Astrocyte (in vitro differentiated cells and primary cell): Measurements from ENCODE around the gene CDH13. TPM values are rescaled to one million over a fixed set of nuclear protein-coding genes. Genes with fewer than 3 reads are reported as not detected.

Experiments
- DNase-seq: peaks from one replicate; pipeline ENCODE4 v3.0.0-alpha.2; 2010; ENCODE audit warnings: low read depth
- FAIRE-seq: peaks from 2 replicates; lab custom pipeline; 2011; peaks lifted over from hg19 to GRCh38; lab: Jason Lieb, UNC
- H2AFZ ChIP-seq: 2 replicates; pipeline ENCODE4 v1.6.0; 2012; ENCODE audit warnings: low read depth, low read length, inconsistent platforms
- H3K27ac ChIP-seq: 2 replicates; pipeline ENCODE4 v1.5.1; 2011; ENCODE audit warnings: low read depth, low read length, inconsistent platforms
- H3K27me3 ChIP-seq: 2 replicates; pipeline ENCODE4 v1.6.0; 2011; ENCODE audit warnings: low read length, inconsistent platforms; ENCODE audit not compliant: insufficient read depth
- H3K36me3 ChIP-seq: 2 replicates; pipeline ENCODE4 v1.5.1; 2011; ENCODE audit warnings: low read length, inconsistent platforms; ENCODE audit not compliant: insufficient read depth
- H3K4me1 ChIP-seq: 2 replicates; pipeline ENCODE4 v1.5.1; 2011; ENCODE audit warnings: low read length, inconsistent platforms; ENCODE audit not compliant: insufficient read depth
- H3K4me2 ChIP-seq: 2 replicates; pipeline ENCODE4 v1.6.0; 2012; ENCODE audit warnings: low read length, inconsistent platforms
- H3K4me3 ChIP-seq: 2 replicates; pipeline ENCODE4 v1.5.1; 2011; ENCODE audit warnings: low read depth, mild to moderate bottlenecking, low read length, inconsistent platforms; ENCODE audit not compliant: insufficient read depth
- H3K79me2 ChIP-seq: 2 replicates; pipeline ENCODE4 v1.6.0; 2012; ENCODE audit warnings: mild to moderate bottlenecking, low read length, inconsistent platforms; ENCODE audit not compliant: insufficient read depth
- H3K9ac ChIP-seq: 2 replicates; pipeline ENCODE4 v1.6.0; 2012; ENCODE audit warnings: mild to moderate bottlenecking, low read length, inconsistent platforms
- H3K9me3 ChIP-seq: 2 replicates; pipeline ENCODE4 v1.5.1; 2012; ENCODE audit warnings: low read depth, mild to moderate bottlenecking, low read length, inconsistent platforms; ENCODE audit not compliant: insufficient read depth
- H4K20me1 ChIP-seq: 2 replicates; pipeline ENCODE4 v1.6.0; 2012; ENCODE audit warnings: low read length, inconsistent platforms; ENCODE audit not compliant: insufficient read depth
- H3K27ac Mint-ChIP-seq: one replicate; pipeline ENCODE4 v1.8.0; 2021; ENCODE audit warnings: mild to moderate bottlenecking, mixed read lengths; ENCODE audit not compliant: unreplicated experiment
- H3K27me3 Mint-ChIP-seq: one replicate; pipeline ENCODE4 v1.8.0; 2021; ENCODE audit warnings: low read depth, mixed read lengths; ENCODE audit not compliant: unreplicated experiment
- H3K36me3 Mint-ChIP-seq: one replicate; pipeline ENCODE4 v1.8.0; 2021; ENCODE audit warnings: low read depth, mixed read lengths; ENCODE audit not compliant: unreplicated experiment
- H3K4me1 Mint-ChIP-seq: one replicate; pipeline ENCODE4 v1.8.0; 2021; ENCODE audit warnings: low read depth, mixed read lengths; ENCODE audit not compliant: unreplicated experiment
- H3K4me3 Mint-ChIP-seq: one replicate; pipeline ENCODE4 v1.8.0; 2021; ENCODE audit warnings: mild to moderate bottlenecking, moderate library complexity, mixed read lengths; ENCODE audit not compliant: unreplicated experiment
- H3K9me3 Mint-ChIP-seq: one replicate; pipeline ENCODE4 v1.8.0; 2021; ENCODE audit warnings: mild to moderate bottlenecking, mixed read lengths; ENCODE audit not compliant: unreplicated experiment
- EZH2 ChIP-seq: IDR thresholded peaks from 2 replicates; pipeline ENCODE4 v1.6.1; 2012; ENCODE audit warnings: mild to moderate bottlenecking, low read length, inconsistent platforms; ENCODE audit not compliant: insufficient read depth
- total RNA-seq: library from RNA; stranded (reverse); gene quantifications from 2 replicates; pipeline ENCODE4 v1.2.1, GENCODE V29; 2021
- TF ChIP-seq, protein P1 (sequence below): IDR thresholded peaks from 2 replicates; pipeline ENCODE4 v1.5.1; 2011; ENCODE audit warnings: low read depth, mild to moderate bottlenecking, inconsistent platforms, low read length, moderate library complexity; ENCODE audit not compliant: insufficient read depth

Gene CDH13
- total RNA-seq, 1 donor from 2014 or later = 41.7 TPM

DNA sequence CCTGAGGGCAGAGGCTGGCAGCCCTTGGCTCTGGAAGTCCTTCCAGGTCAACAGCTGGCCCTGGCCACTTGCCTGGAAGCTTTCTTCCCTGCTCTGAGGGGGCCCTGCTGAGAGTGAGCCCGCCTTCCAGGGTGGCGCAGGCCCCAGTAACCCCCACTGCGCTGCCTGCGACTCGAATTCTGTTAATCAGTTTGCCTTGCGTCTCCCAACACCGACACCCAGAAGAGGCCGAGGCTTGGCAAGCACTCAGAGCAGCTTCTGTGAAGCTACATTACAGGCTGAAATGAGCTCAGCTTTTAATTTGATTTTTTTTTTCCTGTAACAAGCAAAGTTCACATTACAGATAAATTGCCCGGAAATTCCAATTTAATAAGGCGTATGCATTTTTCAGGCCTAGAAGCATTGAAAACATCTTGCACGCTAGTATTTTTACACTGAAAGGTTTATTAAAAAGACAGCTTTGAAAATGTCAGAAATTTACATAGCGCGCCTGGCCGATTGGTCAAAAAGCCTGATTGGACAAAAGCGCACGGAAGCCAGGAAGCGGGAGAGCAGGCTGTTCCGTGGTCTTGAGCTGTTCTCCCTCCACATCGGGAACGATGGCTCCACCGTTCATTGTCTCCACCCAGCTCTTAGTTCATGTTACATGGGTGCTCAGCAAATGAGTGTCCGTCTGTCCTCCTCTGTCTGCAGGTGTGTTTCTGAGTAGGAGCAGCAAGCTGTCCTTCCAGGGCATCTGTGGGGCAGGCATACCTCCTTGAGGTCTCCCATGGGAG is 1115.5 kb downstream of the CDH13 start:
- H3K9me3 Mint-ChIP-seq = peaks cover 5% of the 10 kb centered on the region
- no peak for TF ChIP-seq EZH2
- TF ChIP-seq, protein P1, sequence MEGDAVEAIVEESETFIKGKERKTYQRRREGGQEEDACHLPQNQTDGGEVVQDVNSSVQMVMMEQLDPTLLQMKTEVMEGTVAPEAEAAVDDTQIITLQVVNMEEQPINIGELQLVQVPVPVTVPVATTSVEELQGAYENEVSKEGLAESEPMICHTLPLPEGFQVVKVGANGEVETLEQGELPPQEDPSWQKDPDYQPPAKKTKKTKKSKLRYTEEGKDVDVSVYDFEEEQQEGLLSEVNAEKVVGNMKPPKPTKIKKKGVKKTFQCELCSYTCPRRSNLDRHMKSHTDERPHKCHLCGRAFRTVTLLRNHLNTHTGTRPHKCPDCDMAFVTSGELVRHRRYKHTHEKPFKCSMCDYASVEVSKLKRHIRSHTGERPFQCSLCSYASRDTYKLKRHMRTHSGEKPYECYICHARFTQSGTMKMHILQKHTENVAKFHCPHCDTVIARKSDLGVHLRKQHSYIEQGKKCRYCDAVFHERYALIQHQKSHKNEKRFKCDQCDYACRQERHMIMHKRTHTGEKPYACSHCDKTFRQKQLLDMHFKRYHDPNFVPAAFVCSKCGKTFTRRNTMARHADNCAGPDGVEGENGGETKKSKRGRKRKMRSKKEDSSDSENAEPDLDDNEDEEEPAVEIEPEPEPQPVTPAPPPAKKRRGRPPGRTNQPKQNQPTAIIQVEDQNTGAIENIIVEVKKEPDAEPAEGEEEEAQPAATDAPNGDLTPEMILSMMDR = no peak

DNA sequence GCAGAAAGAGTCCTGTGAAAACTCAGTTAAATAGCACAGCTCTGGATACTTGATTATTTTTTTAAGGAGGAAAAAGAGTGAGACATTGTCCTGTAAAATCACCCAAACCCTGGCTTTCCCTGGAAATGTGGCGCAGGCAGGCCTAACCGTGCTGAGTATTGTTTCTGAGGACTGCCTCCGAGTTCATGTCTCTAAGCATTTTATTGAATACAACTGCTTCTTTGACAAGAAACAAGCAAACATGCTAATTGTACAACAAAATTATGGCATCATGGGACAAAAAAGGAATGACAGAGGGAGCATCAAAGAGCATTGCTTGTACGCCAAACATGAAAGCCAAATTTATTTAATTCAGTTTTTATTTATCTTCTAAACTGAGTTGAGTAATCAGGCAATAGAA is 1116.5 kb downstream of the CDH13 start:
- no peak for FAIRE-seq
- Histone ChIP-seq H3K4me1 (peaks cover 10% of the 10 kb centered on the region), H3K36me3 (no peaks in the 10 kb centered on the region), H4K20me1 (no peaks in the 10 kb centered on the region), H3K9me3 (no peaks in the 10 kb centered on the region), H3K4me3 (no peak overlapping the region), H2AFZ (no peak overlapping the region), H3K79me2 (no peaks in the 10 kb centered on the region), H3K27me3 (no peaks in the 10 kb centered on the region), H3K4me2 (no peak overlapping the region), H3K27ac (no peak overlapping the region), H3K9ac (no peak overlapping the region)
- TF ChIP-seq, protein P1 = no peak
- TF ChIP-seq EZH2 = no peak
- H3K27ac Mint-ChIP-seq = no peak overlapping the region
- H3K4me1 Mint-ChIP-seq = peaks cover 14% of the 10 kb centered on the region
- H3K27me3 Mint-ChIP-seq = peaks cover 12% of the 10 kb centered on the region
- DNase-seq = no peak
- no peak overlapping the region for H3K4me3 Mint-ChIP-seq
- H3K9me3 Mint-ChIP-seq = peaks cover 8% of the 10 kb centered on the region
- H3K36me3 Mint-ChIP-seq = peaks cover 2% of the 10 kb centered on the region

More for the DNA sequence above, 1115.5 kb downstream of the CDH13 start:
- H3K27ac Mint-ChIP-seq = no peak overlapping the region
- Histone ChIP-seq H3K4me3 (no peak overlapping the region), H3K4me2 (no peak overlapping the region), H2AFZ (no peak overlapping the region), H3K27ac (no peak overlapping the region), H3K36me3 (no peaks in the 10 kb centered on the region), H3K79me2 (no peaks in the 10 kb centered on the region), H3K27me3 (no peaks in the 10 kb centered on the region), H3K4me1 (peaks cover 10% of the 10 kb centered on the region), H3K9ac (no peak overlapping the region), H4K20me1 (no peaks in the 10 kb centered on the region), H3K9me3 (no peaks in the 10 kb centered on the region)
- FAIRE-seq (no peak), DNase-seq (no peak)
- H3K4me3 Mint-ChIP-seq = no peak overlapping the region
- H3K4me1 Mint-ChIP-seq = peaks cover 16% of the 10 kb centered on the region
- peaks cover 2% of the 10 kb centered on the region for H3K36me3 Mint-ChIP-seq
- H3K27me3 Mint-ChIP-seq = peaks cover 12% of the 10 kb centered on the region

DNA sequence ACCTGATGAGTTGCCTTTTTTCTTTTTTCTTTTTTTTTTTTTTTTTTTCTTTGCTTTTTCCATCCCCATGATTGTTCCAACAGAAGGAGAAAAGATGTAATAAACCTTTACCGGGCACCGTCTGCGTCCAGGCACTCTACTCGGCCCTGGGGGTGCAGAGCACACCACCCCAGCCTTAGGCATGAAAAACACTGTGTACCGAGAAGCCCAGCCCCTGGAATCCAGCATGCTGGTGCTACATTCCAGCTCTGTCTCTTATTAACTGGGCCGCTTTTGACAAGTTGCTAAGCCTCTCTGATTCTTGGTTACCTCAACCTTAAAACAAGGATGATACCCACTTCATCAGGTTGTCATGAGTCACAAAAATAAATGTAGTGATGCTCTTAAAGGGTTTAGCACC is 1117.0 kb downstream of the CDH13 start:
- Mint-ChIP-seq H3K27me3 (peaks cover 12% of the 10 kb centered on the region), H3K4me3 (no peak overlapping the region), H3K36me3 (peaks cover 2% of the 10 kb centered on the region), H3K4me1 (peaks cover 13% of the 10 kb centered on the region), H3K9me3 (peaks cover 8% of the 10 kb centered on the region), H3K27ac (no peak overlapping the region)
- no peaks in the 10 kb centered on the region for H4K20me1 ChIP-seq
- H3K79me2 ChIP-seq = no peaks in the 10 kb centered on the region
- no peak overlapping the region for H3K4me3 ChIP-seq
- H3K36me3 ChIP-seq = no peaks in the 10 kb centered on the region
- no peaks in the 10 kb centered on the region for H3K27me3 ChIP-seq
- DNase-seq = no peak
- no peak for FAIRE-seq
- H2AFZ ChIP-seq = no peak overlapping the region
- no peak overlapping the region for H3K4me2 ChIP-seq
- H3K4me1 ChIP-seq = peaks cover 9% of the 10 kb centered on the region
- no peak overlapping the region for H3K27ac ChIP-seq
- no peaks in the 10 kb centered on the region for H3K9me3 ChIP-seq
- TF ChIP-seq, protein P1 = no peak
- TF ChIP-seq EZH2 = no peak
- H3K9ac ChIP-seq = no peak overlapping the region
